ENCODE data around the gene TSEN2. TPM values are rescaled to one million over a fixed set of nuclear protein-coding genes. Genes with fewer than 3 reads are reported as not detected.

The TSEN2 gene
- total and polyA plus RNA-seq, 2 of the 13 experiments (the other 11 are each of a cell fraction or from before 2014, with no cell fraction given): 11.0 to 17.3 TPM

DNA sequence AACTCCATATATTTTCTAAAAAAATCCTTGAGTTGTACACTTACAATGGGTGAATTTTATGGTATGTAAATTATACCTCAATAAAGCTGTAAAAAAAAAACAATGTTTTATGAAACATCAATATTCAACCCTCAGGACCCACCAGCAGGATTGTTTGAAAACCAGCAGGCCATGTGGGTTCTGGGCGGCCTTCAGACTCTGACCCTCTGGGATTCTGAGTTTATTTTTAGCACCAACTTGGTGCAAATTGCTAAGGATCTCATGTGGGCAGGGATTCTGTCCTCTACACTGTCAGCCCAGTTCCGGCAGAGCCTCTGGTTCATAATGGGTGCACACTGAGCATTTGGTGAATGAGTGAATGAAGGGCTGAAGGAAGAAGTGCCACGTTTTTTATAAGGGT, 24.2 kb upstream of the TSEN2 start:
- ATAC-seq: no peak
- no peak for FAIRE-seq
- Histone ChIP-seq H3K4me1 (ENCODE audit: insufficient read depth, low read length) (peaks cover 83% of the 10 kb centered on the region), H4K20me1 (ENCODE audit: insufficient read depth, low read length) (no peaks in the 10 kb centered on the region), H3K27ac (ENCODE audit: extremely low read length, insufficient read depth, low read length) (no peak overlapping the region), H3K36me3 (replicated peaks in 1 of 2; ENCODE audit: control insufficient read depth in 1 of 2, insufficient read depth in 2 of 2, low read length in 2 of 2) (no peaks in the 10 kb centered on the region), H3K4me2 (ENCODE audit: low read depth, low read length) (no peak overlapping the region), H3K9me3 (ENCODE audit: low read length) (no peaks in the 10 kb centered on the region), H3K79me2 (ENCODE audit: insufficient read depth, low read length) (no peaks in the 10 kb centered on the region), H3K27me3 (ENCODE audit: control insufficient read depth in 1 of 2, insufficient read depth in 2 of 2, low read length in 2 of 2) (no peaks in the 10 kb centered on the region), H3K4me3 (replicated peaks in 1 of 3; ENCODE audit: insufficient read depth in 1 of 3, low read depth in 2 of 3, low read length in 3 of 3) (no peak overlapping the region), H3K9ac (ENCODE audit: insufficient read depth, low read depth, low read length) (no peak overlapping the region), H2AFZ (ENCODE audit: low read length) (no peak overlapping the region)
- no TSS peak for BruUV-seq (replicated peaks)
- ChIA-PET POLR2A (no interaction called here), CTCF (ENCODE audit: low intra/inter-chr PET ratio, low total read pairs) (no interaction called here)
- in situ Hi-C loops (cut with HindIII; ENCODE audit: extremely low pct_ligation_motif_present, low pct_unique_long_range_greater_than_20kb): no loop called here
- 85% methylated on average over 3 of the region's 3 CpGs for WGBS (ENCODE audit: low lambda C conversion rate)
- intact Hi-C loops (cut with micrococcal nuclease; ENCODE audit: unreplicated experiment): no loop called here
- no peak for DNase-seq (ENCODE audit: low spot score)
- TF ChIP-seq RXRA (CRISPR knock-in tag; IDR thresholded peaks at IDR 0.05) (no peak), ZNF703 (CRISPR knock-in tag; IDR thresholded peaks at IDR 0.05; ENCODE audit: borderline replicate concordance) (no peak), ZNF660 (CRISPR knock-in tag; IDR thresholded peaks at IDR 0.05; ENCODE audit: borderline replicate concordance, low read depth) (no peak), MAF1 (CRISPR knock-in tag; IDR thresholded peaks at IDR 0.05; ENCODE audit: borderline replicate concordance) (no peak), HNF4A (CRISPR knock-in tag; IDR thresholded peaks at IDR 0.05) (peak; percentile 18; the same call in 1 of the 2 replicates), AHR (CRISPR knock-in tag; IDR thresholded peaks at IDR 0.05) (no peak), HOXA7 (CRISPR knock-in tag; IDR thresholded peaks at IDR 0.05) (no peak), TARDBP (CRISPR knock-in tag; IDR thresholded peaks at IDR 0.05) (no peak), ZBTB7B (CRISPR knock-in tag; IDR thresholded peaks at IDR 0.05) (no peak), SP140L (CRISPR knock-in tag; IDR thresholded peaks at IDR 0.05; ENCODE audit: borderline replicate concordance) (no peak), ZNF501 (CRISPR knock-in tag; IDR thresholded peaks at IDR 0.05) (peak; percentile 30; the same call in 1 of the 2 replicates), MEF2D (CRISPR knock-in tag; IDR thresholded peaks at IDR 0.05) (peak; percentile 83), DR1 (CRISPR knock-in tag; IDR thresholded peaks at IDR 0.05) (no peak)
- TF ChIP-seq, protein P1, sequence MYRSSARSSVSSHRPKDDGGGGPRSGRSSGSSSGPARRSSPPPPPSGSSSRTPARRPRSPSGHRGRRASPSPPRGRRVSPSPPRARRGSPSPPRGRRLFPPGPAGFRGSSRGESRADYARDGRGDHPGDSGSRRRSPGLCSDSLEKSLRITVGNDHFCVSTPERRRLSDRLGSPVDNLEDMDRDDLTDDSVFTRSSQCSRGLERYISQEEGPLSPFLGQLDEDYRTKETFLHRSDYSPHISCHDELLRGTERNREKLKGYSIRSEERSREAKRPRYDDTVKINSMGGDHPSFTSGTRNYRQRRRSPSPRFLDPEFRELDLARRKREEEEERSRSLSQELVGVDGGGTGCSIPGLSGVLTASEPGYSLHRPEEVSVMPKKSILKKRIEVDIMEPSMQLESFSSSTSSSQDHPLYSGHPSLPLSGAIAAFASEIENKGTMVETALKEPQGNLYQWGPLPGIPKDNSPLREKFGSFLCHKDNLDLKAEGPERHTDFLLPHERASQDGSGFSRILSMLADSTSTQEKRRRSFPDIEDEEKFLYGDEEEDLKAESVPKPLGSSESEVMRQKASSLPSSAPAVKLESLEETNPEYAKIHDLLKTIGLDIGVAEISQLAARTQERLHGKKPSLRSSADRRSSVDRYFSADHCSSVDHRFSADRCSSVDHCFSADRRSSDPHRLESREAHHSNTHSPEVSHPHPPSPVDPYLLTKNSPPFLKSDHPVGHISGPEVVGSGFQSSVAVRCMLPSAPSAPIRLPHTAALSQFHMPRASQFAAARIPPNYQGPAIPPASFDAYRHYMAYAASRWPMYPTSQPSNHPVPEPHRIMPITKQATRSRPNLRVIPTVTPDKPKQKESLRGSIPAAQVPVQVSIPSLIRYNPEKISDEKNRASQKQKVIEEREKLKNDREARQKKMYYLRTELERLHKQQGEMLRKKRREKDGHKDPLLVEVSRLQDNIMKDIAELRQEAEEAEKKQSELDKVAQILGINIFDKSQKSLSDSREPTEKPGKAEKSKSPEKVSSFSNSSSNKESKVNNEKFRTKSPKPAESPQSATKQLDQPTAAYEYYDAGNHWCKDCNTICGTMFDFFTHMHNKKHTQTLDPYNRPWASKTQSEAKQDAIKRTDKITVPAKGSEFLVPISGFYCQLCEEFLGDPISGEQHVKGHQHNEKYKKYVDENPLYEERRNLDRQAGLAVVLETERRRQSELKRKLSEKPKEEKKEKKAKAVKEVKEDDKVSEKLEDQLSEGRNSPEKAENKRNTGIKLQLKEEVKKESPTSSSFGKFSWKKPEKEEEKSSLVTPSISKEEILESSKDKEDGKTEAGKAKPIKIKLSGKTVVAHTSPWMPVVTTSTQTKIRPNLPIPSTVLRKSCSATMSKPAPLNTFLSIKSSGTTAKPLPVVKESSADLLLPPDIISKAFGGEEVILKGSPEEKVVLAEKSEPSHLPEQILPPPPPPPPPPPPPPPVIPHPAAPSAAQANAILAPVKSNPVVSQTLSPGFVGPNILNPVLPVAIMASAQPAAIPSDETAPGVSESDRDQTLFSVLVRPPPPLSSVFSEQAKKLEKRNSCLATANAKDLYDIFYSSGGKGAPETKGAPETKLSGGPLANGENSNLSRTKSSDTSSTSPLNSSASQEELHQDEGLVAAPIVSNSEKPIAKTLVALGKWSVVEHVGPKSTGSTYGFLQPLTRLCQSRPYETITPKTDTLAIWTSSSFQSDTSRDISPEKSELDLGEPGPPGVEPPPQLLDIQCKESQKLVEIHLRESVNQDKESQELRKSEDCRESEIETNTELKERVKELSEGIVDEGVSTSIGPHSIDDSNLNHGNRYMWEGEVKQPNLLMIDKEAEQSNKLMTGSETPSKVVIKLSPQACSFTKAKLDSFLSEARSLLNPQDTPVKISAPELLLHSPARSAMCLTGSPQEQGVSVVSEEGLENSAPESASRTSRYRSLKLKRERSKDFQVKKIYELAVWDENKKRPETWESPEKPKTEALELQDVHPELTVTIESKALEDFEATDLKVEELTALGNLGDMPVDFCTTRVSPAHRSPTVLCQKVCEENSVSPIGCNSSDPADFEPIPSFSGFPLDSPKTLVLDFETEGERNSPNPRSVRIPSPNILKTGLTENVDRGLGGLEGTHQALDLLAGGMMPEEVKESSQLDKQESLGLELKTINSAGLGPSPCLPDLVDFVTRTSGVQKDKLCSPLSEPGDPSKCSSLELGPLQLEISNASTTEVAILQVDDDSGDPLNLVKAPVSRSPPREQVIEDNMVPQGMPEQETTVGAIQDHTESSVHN (CRISPR knock-in tag; IDR thresholded peaks at IDR 0.05): no peak
- TF ChIP-seq, protein P2, sequence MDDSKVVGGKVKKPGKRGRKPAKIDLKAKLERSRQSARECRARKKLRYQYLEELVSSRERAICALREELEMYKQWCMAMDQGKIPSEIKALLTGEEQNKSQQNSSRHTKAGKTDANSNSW (CRISPR knock-in tag; IDR thresholded peaks at IDR 0.05; ENCODE audit: borderline replicate concordance): no peak
- TF ChIP-seq, protein P3, sequence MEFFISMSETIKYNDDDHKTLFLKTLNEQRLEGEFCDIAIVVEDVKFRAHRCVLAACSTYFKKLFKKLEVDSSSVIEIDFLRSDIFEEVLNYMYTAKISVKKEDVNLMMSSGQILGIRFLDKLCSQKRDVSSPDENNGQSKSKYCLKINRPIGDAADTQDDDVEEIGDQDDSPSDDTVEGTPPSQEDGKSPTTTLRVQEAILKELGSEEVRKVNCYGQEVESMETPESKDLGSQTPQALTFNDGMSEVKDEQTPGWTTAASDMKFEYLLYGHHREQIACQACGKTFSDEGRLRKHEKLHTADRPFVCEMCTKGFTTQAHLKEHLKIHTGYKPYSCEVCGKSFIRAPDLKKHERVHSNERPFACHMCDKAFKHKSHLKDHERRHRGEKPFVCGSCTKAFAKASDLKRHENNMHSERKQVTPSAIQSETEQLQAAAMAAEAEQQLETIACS (CRISPR knock-in tag; IDR thresholded peaks at IDR 0.05): no peak
